Activated CD4-positive, alpha-beta T cell treated with anti-CD3 and anti-CD28 coated beads for 4 hours (primary cell): ENCODE measurements around the gene PHF2.

Experiments used
- DNase-seq, 2 donors: peaks; one replicate each; pipeline ENCODE4 v3.0.0-alpha.2; 2020

PHF2 gene

DNA sequence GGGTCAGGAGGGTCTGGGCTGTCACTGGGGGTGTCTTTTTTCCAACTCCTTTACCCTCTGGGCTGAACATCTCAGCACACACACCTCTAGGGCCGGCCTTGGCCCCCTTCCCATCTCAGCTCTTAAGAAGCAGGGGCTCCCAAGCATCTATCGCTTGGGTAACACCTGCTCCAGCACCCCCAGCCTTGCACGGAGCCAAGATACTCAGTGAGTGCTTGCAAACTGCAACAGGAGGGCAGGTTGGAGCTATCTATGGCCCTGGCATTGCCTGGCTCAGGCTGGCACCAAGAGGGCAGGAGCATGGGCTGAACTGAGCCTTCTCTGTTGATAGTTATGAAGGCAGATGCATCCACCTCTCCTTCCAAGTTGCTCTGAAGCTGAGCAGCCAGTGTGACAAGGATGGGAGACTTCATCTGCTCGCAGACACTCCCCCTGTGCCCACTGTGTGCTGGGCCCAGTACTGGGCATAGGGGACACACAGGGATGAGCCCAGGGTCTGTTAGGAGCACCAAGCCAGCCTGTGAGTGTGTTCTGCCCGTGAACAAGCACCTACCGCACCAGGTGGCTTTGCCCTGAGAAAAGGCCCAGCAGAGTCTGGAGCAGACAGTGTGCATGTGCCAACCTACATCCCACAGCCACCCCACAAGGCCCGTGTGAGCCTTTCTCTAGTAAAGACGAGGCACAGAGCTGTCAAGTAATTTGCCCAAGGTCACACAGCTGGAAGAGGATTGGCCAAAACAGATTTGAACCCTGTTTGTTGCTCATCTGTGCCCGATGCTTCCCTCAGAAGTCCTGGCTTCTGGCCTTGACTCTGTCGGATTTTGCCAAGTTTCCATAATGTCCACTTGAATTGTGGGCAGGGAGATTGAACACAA is 58.2 kb downstream of the PHF2 start:
- no peak for DNase-seq

DNA sequence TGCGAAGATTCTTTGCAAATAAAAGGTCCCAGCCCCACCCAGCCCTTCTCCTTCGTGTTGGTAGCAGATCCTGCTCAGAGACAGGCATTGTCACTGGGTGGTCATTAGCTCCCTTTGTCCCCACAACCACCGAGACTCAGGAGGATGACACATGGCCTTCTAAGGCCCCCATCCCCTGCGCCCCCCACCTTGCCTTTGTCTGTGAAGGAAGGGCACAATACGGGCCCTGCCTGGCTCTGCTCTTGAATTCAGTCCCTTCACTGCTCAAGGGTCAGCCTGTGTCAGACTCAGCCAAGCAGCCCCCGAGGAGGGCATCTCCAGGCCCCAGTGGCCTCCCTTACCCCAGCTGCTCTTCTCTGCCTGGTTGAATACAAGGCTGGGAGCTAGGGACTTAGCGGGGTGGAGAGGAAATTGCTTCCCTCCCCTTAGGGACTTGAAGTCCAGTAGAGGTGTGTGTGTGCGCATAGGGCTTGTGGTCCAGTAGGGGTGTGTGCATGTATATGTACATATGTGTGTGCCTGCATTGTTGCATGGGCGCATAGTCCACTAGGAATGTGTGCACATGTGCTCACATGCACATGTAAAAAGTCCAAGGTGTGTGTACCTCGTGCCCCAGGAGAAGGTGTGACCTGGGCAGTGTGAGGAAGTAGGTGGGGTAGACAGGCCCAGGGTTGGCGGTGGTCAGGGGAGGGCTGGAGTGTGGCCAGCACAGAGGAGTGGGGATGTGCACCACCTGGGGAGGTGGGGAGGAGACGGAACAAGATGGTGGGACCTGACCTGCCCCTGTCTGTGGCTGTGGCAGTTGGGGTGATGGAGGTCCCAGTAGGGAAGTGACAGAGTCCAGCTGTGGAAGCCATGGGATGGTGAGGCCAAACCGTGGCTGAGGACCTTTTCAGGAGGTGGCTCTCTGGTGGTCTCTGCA is 59.1 kb downstream of the PHF2 start:
- DNase-seq = no peak

DNA sequence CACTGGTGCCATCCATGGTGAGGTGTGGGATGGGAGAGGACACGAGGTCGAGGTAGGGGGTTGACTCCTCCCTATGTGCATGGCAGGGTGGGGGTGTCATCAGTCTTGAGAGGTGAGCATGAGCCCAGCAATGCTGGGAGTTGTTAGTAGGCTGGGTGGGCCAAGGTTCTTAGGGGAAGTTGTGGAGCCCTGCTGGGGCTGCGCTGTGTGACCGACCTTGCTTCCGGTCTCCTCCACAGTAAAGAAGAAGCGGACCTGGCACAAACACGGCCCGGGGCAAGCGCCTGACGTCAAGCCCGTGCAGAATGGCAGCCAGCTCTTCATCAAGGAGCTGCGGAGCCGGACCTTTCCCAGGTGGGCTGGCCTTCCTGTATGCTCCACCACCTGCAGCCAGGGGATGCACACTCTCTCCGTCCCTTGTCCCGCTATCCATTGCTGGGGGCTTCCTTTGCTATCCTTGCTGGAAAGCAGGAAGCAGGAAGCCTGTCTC is 59.8 kb downstream of the PHF2 start:
- DNase-seq = no peak

DNA sequence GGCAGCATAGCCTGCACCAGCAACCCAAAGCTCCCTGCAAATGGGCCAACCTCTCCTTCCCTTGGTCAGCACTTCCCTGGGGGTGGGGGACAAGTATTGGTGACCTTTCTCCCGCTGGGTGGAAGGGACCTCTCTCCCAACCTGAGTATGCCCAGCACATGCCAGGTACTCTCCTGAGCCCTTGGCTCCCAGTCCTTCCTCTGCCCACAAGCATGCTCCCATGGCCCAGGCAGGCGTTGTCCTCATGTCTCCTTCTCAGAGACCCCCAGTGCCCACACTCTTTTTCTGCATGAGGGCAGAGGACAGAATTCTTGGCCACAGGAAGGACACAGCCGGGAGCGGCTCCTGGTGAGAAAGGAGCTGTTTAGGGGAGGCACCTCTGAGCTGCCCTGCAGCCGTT is 60.3 kb downstream of the PHF2 start:
- no peak for DNase-seq

DNA sequence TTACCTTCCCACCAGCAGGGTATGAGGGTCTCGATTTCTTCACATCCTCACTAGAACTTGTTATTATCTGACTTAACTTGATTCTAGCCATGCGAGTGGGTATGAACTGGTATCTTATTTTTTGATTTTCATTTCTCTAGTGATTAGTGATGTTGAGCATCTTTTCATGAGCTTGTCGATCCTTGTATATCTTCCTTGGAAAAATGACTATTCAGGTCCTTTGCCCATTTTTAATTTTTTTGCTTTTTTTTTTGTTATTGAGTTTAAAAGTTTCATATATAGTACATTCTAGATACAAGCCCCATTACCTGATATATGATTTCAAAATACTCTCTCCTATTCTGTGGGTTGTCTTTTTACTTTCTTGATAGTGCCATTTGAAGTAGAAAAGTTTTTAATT is 61.5 kb downstream of the PHF2 start:
- no peak for DNase-seq

DNA sequence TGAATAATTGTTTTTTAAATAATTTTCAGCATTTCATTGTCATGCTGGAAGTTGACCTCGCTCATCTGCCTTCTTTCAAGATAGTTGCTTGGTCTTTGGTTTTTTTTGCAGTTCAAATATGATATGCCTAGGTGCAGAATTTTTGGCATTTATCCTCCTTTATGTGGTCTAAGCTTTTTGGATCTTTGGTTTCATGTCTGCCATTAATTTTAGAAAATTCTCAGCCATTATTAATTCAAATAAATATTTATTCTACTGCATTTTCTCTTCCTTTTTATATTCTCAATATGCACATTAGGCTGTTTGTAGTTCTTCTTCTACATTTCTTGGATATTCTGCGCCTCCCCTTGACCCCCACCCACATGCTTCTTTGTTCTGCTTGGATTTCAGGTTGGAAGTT is 63.6 kb downstream of the PHF2 start:
- no peak for DNase-seq

DNA sequence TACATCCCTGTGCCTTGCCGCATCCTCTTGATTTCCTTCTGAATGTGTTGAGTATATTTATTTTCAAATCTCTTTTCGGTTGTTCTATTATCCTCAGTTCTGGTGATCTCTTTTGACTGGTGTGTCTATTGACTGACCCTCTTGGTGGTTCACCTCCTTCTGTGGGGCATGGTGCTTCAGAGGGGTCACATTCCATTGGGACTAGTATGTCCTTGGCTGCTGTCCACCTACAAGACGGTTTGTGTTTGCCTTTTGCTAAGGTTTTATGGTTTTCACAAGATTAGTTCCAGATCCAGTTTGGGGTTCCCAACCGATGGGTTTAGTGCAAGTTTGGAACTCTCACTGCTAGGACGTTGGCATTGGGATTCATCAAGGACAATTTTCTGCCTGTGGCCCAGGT is 66.6 kb downstream of the PHF2 start:
- no peak for DNase-seq

DNA sequence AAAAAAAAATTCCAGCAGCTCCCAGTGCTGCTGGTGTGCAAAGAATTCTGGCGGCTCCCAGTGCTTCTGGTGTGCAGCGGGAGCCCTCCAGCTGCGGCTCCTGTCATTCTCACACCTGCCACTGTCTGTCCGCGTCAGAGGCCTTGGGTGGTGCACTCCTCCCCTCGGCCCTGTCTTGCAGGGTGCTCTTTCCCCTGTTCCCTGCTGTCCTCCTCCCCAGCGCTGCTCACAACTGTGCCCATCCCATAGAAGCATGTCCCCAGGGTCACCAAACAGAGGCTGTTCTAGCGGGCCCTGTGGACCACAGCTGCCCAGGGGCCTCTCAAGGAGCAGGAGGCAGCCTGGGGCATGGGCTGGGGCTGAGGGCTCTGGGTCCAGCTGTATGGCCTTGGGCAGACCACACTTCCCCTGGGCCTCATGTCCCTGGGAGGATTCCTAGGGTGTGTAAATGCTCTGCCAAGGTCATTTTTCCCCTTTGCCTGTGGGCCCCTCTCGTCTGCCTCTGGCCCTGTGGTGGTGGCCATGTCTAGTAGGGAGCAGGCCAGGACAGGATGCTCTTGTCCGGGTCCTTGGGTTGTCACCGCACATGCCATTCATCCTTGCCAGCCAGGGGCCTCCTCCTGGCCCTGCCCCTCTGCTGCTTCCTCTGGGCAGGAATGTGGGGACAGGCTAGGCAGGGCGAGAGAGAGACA is 68.2 kb downstream of the PHF2 start:
- no peak for DNase-seq

DNA sequence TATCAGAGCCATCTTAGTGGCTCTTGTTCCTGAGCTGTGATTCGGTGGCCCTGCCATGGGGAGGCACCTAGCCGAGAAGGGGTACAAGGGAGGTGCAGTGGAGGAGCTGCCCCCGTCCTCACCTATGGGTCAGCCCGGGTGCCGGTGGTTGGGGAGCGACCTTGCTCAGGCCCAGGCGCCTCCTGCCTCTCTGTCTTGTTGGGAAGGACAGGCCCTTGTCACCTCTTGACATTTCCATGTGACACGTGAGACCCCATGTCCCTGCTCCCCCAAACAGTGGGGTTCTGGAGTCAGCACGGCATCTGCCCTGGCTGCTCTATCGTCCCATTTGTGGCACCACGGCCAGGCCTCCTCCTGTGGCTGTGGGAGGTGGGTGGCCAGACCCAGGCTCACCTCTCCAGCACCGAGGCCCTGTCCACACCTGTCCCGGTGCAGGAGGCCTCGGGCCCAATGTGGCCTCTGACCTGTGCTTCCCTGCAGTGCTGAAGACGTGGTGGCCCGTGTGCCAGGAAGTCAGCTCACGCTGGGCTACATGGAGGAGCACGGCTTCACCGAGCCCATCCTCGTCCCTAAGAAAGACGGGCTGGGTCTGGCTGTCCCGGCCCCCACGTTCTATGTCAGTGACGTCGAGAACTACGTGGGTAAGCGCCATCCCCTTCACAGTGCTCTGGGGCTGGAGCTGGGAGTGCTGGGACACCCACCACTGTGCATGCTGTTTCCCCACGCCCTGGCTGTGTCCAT is 68.9 kb downstream of the PHF2 start:
- no peak for DNase-seq

DNA sequence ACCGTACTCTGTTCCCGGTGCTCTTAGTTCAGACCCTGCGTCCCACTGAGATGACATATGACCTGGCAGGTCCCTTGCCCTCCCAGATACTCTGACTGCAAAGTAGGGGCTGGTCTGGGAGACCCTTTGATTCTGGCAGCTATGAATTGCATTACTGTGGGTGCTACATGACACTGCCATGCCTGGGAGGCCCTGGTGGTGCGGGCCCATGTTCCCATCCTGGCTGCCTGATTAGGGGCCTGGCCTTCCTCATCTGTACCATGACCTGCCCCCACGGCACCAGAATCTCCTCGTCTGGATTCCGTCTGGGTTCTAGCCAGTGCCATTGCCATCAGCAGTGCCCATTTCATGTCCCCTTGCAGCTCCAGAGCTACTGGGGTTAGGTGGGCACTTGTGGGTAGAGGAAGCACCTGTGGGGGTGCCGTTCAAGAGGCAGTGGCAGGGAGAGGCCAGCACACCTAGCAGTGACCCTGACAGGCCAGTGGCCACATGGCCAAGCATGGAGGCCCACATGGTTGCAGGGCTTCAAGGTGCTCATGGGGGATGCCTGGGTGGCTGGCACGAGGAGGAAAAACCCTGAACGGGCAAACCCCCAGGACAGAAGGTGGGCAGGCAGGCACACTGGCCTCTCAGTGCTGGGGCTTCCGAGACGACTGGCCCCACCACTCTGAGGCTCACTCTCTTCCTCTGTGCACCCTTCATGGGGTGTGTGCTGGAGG is 69.7 kb downstream of the PHF2 start:
- DNase-seq = no peak

DNA sequence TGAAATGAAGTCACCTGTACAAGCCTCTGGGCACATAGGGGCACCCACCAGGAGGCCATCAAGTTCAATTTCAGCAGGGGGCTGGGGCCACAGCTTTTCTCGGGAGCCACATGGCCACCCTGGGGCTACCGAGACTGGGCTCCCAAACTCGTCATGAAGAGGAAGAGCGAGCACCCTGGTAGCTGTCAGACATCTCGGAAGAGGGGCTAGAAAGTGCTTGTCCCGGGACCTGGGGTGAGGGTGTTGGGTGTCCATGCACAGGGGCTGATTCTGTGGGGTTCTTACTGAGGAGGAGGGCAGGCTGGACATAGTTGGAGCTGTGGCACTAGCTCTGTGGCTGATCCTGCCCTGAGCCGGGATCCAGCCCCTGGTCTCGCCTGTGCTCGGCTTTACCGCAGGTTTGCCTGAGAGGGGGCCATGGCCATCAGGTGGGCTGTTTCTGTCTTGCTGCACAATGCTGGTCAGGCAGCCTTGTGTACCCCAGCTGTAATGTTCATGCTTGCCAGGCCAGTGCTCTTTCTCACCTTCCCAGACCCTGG is 70.3 kb downstream of the PHF2 start:
- DNase-seq = no peak

DNA sequence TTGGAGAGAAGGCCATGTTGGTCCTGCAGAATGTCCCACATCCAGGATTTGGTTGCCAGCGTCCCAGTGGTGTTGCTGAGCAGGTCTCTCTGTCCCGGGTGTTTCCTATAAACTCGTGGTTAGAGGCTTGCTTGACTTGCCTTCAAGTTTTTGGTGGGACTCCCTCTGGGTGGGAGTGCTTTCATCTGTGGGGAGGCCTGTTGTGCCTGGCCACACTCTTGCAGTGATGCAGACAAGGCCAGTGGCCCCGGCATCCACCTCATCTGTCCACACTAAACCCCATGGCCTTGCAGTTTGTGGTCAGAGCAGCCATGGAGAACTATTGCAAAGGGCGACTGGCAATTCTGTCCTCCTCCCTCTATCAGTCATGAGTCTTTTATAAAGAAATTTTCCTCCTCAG is 71.8 kb downstream of the PHF2 start:
- DNase-seq = no peak

DNA sequence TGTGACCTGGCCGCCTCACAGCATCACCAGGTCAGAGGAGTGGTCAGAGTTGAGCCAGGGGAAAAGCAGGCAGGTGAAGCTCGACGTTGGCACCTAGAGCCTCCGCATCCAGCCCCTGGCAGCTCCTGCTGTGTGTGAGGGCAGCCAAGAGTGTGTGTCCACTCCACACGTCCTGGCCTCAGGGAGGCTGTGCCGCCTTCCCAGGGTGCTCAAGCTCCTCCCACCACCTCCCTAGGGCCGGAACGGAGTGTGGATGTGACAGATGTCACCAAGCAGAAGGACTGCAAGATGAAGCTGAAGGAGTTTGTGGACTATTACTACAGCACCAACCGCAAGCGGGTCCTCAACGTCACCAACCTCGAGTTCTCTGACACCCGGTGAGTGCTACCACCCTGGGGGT is 72.5 kb downstream of the PHF2 start:
- no peak for DNase-seq

DNA sequence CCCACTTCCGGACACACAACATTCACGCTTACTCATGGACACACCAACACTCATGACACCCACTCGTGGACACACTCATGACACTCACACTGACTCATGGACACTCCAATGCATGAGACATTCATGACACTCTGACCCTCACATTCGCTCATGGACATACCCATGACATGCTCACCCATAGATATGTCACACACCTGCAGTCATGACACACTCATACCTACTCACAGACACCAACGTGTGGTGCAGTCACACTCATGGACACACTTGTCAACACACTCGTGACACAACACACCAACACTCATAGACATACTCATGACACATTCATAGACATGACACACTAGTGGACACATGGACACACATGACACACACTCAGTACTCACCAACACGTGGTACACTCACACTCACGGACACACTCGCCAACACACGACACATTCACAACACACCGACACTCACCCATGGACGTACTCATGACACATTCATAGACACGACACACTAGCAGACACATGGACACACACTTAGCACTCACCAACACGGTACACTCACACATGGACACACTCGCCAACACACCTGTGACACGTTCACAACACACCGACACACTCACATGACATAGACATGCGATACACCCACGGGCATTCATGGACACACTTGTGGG is 73.4 kb downstream of the PHF2 start:
- DNase-seq = no peak

DNA sequence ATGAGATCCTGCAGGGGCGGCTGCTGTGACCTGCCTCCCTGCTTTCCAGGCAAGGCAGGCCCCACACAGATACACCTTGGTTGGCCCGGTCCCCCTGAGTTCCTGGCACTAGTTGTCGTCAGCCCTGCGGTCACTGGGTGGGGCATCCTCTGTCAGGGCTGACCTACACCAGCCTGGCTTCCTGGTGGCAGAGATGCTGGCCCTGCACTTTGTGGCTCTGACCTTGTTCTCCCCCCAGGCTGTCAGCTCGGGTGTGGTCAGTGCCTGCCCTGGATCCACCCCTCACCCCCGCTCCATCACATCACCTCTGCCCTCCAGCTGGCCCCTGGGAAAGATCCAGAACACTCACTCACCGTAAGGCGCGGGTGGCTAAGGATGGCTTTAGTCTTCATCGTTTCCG is 74.1 kb downstream of the PHF2 start:
- DNase-seq = no peak

DNA sequence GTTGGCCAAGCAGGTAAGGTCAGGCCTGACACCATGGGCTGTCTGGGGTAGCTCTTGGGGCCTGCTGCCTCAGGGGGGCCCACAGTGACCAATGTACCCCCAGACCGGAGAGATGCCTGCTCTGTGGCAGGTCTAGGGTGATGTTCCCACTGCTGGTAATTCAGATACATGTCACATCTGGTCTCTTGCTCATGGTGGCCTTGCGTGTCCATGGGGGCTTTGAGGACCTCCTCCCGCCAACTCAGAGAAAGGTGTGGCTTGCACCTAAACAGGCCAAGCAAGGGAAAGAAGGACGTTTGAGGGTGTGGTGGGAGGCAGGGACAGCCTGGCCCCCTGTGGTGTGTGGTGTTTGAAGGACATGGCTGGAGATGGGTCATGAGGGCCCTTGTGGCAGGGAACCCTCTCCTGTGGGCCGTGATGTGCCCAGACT is 75.2 kb downstream of the PHF2 start:
- DNase-seq = no peak

DNA sequence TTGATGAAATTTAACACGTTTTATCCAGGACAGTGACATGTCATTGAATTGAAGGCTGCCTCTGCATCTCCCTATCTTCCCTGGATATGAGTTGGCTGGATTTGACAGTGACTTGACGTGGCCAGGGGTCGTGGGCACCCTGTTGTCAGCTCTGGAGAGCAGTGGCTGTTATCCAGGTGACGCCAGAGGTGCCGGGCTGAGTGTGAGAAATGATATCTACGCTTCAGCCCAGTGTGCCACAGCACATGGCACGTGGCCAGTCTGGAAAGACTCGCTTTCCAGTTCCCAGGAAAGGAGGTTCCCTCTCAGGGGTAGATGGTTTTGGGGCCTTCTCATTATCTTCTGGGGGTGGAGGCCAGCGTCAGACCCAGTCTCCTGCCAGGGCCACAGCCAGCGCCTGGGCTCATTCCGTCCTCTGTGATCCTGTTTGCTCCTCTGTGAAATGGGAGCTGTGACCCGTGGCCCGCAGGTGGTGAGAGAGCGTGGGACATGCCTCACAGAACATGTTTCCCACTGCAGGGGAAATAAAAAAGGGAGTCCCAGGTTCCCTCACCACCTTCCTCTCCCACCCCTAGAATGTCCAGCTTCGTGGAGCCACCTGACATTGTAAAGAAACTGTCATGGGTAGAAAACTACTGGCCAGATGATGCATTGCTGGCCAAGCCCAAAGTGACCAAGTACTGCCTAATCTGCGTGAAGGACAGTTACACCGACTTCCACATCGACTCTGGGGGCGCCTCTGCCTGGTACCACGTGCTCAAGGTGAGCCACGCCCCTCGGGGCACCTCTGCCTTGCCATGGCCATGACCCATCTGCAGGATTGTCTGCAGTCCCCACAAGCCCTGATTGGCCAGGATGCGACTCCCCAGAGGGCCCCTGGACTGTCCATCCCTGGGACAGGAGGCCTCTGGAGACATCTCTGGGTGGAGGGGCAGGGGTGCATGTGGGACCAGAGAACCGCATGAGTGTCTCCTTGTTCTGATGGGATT is 76.5 kb downstream of the PHF2 start:
- no peak for DNase-seq

DNA sequence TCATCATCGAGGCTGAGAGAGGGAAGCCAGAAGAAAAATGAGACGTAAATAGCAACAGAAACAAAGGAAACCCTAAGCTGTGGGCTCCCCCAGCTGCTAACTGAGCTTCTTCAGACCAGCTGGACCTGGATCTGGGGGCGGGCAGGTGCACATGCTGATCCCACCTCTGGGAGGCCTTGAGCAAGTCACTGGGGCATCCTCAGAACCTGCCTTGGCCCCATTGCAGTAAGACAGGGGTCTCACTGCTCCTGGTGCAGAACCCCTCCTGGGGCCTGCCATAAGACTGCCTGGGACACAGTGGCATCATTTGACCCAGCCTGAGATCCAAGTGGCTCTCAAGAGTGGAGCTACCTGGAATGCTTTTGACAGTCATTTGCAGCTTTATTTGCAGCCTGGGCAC is 77.4 kb downstream of the PHF2 start:
- DNase-seq = no peak

DNA sequence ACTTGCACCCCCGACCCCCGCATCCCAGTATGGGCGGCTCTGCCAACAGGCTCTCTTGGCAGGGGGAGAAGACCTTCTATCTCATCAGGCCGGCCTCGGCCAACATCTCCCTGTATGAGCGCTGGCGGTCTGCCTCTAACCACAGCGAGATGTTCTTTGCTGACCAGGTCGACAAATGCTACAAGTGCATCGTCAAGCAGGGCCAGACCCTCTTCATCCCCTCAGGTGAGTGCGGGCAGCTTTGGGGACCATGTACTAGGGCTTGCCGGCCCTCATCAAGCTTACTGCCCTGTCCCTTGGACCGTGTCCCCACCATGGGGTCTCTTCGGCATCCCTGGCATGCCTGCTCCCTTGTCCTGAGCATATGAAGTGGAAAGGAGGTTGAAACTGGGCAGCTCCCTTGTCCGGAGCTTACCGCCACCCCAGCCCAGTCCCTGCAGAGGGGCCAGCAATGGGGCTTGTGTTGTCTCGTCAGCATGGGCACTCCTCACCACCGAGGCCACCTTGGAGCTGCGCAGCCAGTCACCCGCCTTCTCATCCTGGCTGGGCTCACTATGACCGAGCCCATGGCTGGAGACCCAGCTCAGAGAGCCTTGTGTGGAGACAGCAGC is 78.1 kb downstream of the PHF2 start:
- no peak for DNase-seq
